Stomach (tissue), 4 donors: ENCODE results near the gene CPN2.

Experiments
- CTCF ChIP-seq, 7 experiments: fragments of 450-650 bp in 4 of 7; fragments of 200-600 bp in 3 of 7; sonication (generic) in 3 of 7; IDR thresholded peaks; one replicate each; pipeline ENCODE4 v1.5.1; 2016 to 2019; ENCODE audit warnings: antibody characterized with exemption in 7 of 7, control low read depth in 2 of 7, mild to moderate bottlenecking in 1 of 7
- EP300 ChIP-seq: sonication (generic); formaldehyde crosslinking; IDR thresholded peaks from one replicate; pipeline ENCODE4 v1.6.1; 2017; ENCODE audit warnings: antibody characterized with exemption
- POLR2A ChIP-seq, 4 donors: fragments of 450-650 bp; IDR thresholded peaks; one replicate each; pipeline ENCODE4 v1.6.1; 2016; ENCODE audit warnings: antibody characterized with exemption in 4 of 4, control low read depth in 2 of 4, mild to moderate bottlenecking in 1 of 4, moderate library complexity in 1 of 4

GRCh38 chr3:194399166-194399565 is 48.0 kb upstream of the CPN2 start, which contains the start of gene GP5:
- TF ChIP-seq CTCF (IDR thresholded peaks at IDR 0.05) (no peak), POLR2A (IDR thresholded peaks at IDR 0.05) (no peak), EP300 (no peak)
